DOHH2 (cell line): Measurements from ENCODE around the gene GAREM1.

Experiments used
- CTCF ChIP-seq: fragments of 200-600 bp; sonication (generic); IDR thresholded peaks from one replicate; pipeline ENCODE4 v1.5.1; 2014; ENCODE audit warnings: antibody characterized with exemption, mild to moderate bottlenecking, low read depth, low read length; ENCODE audit not compliant: poor library complexity, severe bottlenecking
- EZH2phosphoT487 ChIP-seq: fragments of 200-600 bp; sonication (generic); IDR thresholded peaks from 2 replicates; pipeline ENCODE4 v1.6.1; 2017; ENCODE audit warnings: borderline replicate concordance, mild to moderate bottlenecking, antibody characterized with exemption, low read length, moderate library complexity, mixed read lengths

DNA sequence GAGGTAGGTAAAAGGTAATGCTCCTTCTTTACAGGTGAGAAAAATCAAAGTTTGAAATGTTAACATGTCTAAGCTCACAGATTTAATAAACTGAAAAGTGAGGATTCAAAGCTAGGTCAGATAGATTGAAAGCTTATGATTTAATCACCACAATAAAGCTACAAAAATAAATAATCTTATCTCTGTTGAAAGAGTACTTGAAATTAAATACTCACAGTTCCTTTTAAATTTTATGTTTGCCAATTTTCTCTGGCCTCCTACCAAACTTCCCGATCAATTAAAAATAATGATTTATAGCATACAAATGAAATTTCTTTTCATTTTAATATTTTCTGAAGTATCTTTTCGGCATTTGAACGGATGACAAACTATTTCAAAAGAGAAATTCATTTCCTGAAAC, 77.3 kb downstream of the GAREM1 start:
- TF ChIP-seq CTCF, result no peak
- TF ChIP-seq EZH2phosphoT487, result no peak
